ENCODE results near the gene TNFSF10. TPM values are rescaled to one million over a fixed set of nuclear protein-coding genes. Genes with fewer than 3 reads are reported as not detected.

TNFSF10 gene
- total and polyA plus RNA-seq, 2 donors (not counting 1 experiment from before 2014, with no cell fraction given) = 16.4 to 21.0 TPM

DNA sequence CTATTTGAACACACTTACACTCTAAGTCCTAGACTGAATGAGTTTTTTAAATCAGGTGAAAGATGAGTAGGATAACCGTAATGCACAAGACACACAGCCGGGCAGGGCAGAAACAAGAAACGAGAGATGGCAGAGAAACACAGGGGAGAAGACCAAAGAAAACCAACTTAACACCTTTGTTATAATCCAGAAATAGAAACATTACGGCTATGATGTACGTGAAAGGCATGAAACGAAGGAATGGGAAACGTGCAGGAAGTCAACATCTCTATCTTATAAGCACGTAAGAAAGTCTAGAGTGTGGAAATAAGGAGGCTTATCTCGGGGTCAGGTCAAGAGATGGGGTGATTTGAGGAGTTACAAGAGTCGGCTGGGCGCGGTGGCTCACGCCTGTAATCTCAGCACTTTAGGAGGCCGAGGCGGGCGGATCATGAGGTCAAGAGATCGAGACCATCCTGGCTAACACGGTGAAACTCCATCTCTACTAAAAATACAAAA, 1.9 kb upstream of the TNFSF10 start:
- ChIA-PET CTCF (no interaction called here), POLR2A (no interaction called here)
- Mint-ChIP-seq H3K9me3 (ENCODE audit: insufficient read depth) (no peaks in the 10 kb centered on the region), H3K27me3 (no peaks in the 10 kb centered on the region), H3K27ac (no peak overlapping the region), H3K4me3 (no peak overlapping the region), H3K4me1 (peaks cover 38% of the 10 kb centered on the region)
- 100% methylated on average over 6 of the region's 18 CpGs for WGBS (ENCODE audit: insufficient coverage)
- Histone ChIP-seq H3K4me1 (ENCODE audit: control insufficient read depth in 2 of 2, insufficient read depth in 2 of 2, low read length in 2 of 2) (peaks cover 21 to 24% of the 10 kb centered on the region in 2 donors), H4K20me1 (ENCODE audit: control insufficient read depth, insufficient read depth, low read length, poor library complexity, severe bottlenecking) (no peaks in the 10 kb centered on the region), H3K4me3 (ENCODE audit: control extremely low read depth in 1 of 5, extremely low read depth in 1 of 5, insufficient read depth in 1 of 5, low read depth in 2 of 5, low read length in 4 of 5) (no peak overlapping the region), H3K4me2 (replicated peaks; ENCODE audit: low read depth, low read length, poor library complexity, severe bottlenecking) (no peak overlapping the region), H3K9me3 (ENCODE audit: control extremely low read depth in 1 of 3, control insufficient read depth in 2 of 3, insufficient read depth in 1 of 3, low read length in 2 of 3) (no peaks in the 10 kb centered on the region), H3K79me2 (ENCODE audit: control insufficient read depth, insufficient read depth, low read length) (peaks cover 27% of the 10 kb centered on the region), H3K27me3 (replicated peaks in 1 of 4; ENCODE audit: control extremely low read depth in 1 of 4, control insufficient read depth in 3 of 4, insufficient read depth in 4 of 4, low read length in 3 of 4) (no peaks in the 10 kb centered on the region), H2AFZ (ENCODE audit: insufficient read depth, low read depth, low read length, poor library complexity, severe bottlenecking) (no peak overlapping the region), H3K9ac (ENCODE audit: low read length) (no peak overlapping the region), H3K36me3 (replicated peaks in 1 of 2; ENCODE audit: control extremely low read depth in 1 of 2, control insufficient read depth in 1 of 2, extremely low read depth in 1 of 2, insufficient read depth in 2 of 2, low read length in 1 of 2) (no peaks in the 10 kb centered on the region), H3K27ac (ENCODE audit: low read length in 2 of 2) (no peak overlapping the region)
- TF ChIP-seq, protein P1, sequence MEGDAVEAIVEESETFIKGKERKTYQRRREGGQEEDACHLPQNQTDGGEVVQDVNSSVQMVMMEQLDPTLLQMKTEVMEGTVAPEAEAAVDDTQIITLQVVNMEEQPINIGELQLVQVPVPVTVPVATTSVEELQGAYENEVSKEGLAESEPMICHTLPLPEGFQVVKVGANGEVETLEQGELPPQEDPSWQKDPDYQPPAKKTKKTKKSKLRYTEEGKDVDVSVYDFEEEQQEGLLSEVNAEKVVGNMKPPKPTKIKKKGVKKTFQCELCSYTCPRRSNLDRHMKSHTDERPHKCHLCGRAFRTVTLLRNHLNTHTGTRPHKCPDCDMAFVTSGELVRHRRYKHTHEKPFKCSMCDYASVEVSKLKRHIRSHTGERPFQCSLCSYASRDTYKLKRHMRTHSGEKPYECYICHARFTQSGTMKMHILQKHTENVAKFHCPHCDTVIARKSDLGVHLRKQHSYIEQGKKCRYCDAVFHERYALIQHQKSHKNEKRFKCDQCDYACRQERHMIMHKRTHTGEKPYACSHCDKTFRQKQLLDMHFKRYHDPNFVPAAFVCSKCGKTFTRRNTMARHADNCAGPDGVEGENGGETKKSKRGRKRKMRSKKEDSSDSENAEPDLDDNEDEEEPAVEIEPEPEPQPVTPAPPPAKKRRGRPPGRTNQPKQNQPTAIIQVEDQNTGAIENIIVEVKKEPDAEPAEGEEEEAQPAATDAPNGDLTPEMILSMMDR (IDR thresholded peaks at IDR 0.05) = no peak
- intact Hi-C loops (cut with micrococcal nuclease) = no loop called here
- ATAC-seq (ENCODE audit: low read depth) = no peak
- DNase-seq = no peak

DNA sequence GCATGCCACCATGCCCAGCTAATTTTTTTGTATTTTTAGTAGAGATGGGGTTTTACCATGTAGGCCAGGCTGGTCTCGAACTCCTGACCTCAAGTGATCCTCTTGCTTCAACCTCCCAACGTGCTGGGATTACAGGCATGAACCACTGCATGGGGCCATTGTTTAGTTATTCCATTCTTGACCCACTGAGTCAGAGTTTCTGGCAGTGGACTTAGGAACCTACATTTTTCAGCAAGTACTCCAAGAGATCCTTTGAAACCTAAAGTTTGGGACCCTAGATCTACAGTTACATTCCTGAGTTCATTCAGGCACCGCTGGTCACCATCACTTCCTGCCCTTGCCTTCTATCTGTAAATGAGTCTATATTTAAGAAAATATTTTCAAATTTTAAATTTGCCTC, 1.4 kb upstream of the TNFSF10 start:
- Histone ChIP-seq H3K27me3 (replicated peaks in 1 of 4; ENCODE audit: control extremely low read depth in 1 of 4, control insufficient read depth in 3 of 4, insufficient read depth in 4 of 4, low read length in 3 of 4) (no peaks in the 10 kb centered on the region), H4K20me1 (ENCODE audit: control insufficient read depth, insufficient read depth, low read length, poor library complexity, severe bottlenecking) (no peaks in the 10 kb centered on the region), H3K4me1 (ENCODE audit: control insufficient read depth in 2 of 2, insufficient read depth in 2 of 2, low read length in 2 of 2) (peaks cover 27 to 28% of the 10 kb centered on the region in 2 donors), H2AFZ (ENCODE audit: insufficient read depth, low read depth, low read length, poor library complexity, severe bottlenecking) (no peak overlapping the region), H3K9ac (ENCODE audit: low read length) (no peak overlapping the region), H3K27ac (ENCODE audit: low read length in 2 of 2) (no peak overlapping the region), H3K9me3 (ENCODE audit: control extremely low read depth in 1 of 3, control insufficient read depth in 2 of 3, insufficient read depth in 1 of 3, low read length in 2 of 3) (no peaks in the 10 kb centered on the region), H3K36me3 (replicated peaks in 1 of 2; ENCODE audit: control extremely low read depth in 1 of 2, control insufficient read depth in 1 of 2, extremely low read depth in 1 of 2, insufficient read depth in 2 of 2, low read length in 1 of 2) (no peaks in the 10 kb centered on the region), H3K4me3 (ENCODE audit: control extremely low read depth in 1 of 5, extremely low read depth in 1 of 5, insufficient read depth in 1 of 5, low read depth in 2 of 5, low read length in 4 of 5) (no peak overlapping the region), H3K4me2 (replicated peaks; ENCODE audit: low read depth, low read length, poor library complexity, severe bottlenecking) (no peak overlapping the region), H3K79me2 (ENCODE audit: control insufficient read depth, insufficient read depth, low read length) (peaks cover 33% of the 10 kb centered on the region)
- intact Hi-C loops (cut with micrococcal nuclease) = no loop called here
- H3K27me3 Mint-ChIP-seq = no peaks in the 10 kb centered on the region
- H3K9me3 Mint-ChIP-seq (ENCODE audit: insufficient read depth) = no peaks in the 10 kb centered on the region
- TF ChIP-seq EZH2 (IDR thresholded peaks at IDR 0.05; ENCODE audit: borderline replicate concordance, insufficient read depth, low read depth, low read length, poor library complexity, severe bottlenecking) = no peak
- TF ChIP-seq, protein P1 (IDR thresholded peaks at IDR 0.05) = no peak
- ATAC-seq (ENCODE audit: low read depth) (no peak), DNase-seq (no peak)
- CTCF ChIA-PET = interaction anchor here (2.6 kb wide), 1 partner anchor 12 kb away, joined by 11 read pairs; no protein-coding TSS in a partner anchor
- WGBS (ENCODE audit: insufficient coverage) = 100% methylated on average over 2 of the region's 3 CpGs
- H3K4me3 Mint-ChIP-seq = no peak overlapping the region
- H3K4me1 Mint-ChIP-seq = peaks cover 43% of the 10 kb centered on the region
- POLR2A ChIA-PET = no interaction called here
- no peak overlapping the region for H3K27ac Mint-ChIP-seq
